HG03342 (cell line): Measurements from ENCODE around the gene NUDT16L1.

Experiments
- ATAC-seq: cut with Tn5 transposase; IDR thresholded peaks from one replicate; pipeline ENCODE4 v1.9.1; 2021; ENCODE audit warnings: mild to moderate bottlenecking, moderate library complexity; ENCODE audit not compliant: unreplicated experiment

The NUDT16L1 gene

DNA sequence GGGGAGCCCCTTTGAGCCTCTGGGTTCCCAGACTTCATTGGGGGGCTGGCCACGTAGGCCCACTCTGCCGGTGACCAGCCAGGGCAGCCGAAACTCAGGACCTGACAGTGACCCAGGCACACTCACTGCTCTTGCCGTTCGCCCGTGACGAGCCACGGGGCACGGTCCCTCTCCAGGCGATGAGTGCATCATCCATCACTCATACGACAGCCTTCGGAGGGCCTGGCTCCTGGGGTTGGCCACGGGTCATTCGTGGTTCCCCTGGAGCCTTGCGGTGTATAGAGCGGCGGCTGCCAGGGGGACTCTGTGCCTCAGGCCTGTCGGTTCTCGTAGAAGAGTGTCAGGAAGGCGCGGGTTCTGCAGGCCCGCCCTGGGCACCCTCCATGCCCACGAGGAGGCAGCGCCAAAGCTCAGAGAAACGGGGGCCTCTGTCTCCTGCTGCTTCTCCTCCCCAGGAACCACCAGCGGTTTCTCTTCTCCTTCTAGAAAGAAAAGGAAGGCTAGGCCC is 11.2 kb upstream of the NUDT16L1 start:
- no peak for ATAC-seq

DNA sequence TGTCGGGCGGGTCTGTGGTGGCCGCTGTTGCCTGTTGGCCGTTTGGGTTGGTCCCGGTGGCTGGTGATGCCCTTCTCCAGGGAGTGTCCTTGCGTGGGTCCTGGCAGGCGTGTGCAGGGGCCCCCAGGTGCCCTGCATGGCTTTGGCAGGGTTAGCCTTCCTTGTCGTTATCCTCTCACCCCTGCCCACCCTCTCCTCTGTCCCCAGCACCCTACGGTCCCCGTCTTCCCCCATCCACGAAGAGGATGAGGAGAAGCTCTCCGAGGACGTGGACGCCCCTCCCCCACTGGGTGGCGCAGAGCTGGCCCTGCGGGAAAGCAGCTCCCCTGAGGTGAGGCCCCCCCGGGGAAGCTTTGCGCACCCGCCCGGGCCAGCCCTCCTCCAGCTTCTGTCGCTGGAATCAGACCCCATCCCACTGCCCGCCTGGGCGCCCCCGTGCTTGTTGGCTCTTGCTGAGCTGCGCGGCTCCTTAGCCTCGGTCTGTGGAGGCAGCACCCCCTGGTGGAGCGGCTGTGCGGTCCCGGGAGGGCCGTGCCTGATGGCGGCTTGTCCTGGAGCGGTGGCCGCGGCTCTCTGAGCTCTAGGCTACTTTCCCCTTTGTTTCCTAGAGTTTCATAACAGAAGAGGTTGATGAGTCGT is 10.6 kb upstream of the NUDT16L1 start:
- ATAC-seq, result no peak

DNA sequence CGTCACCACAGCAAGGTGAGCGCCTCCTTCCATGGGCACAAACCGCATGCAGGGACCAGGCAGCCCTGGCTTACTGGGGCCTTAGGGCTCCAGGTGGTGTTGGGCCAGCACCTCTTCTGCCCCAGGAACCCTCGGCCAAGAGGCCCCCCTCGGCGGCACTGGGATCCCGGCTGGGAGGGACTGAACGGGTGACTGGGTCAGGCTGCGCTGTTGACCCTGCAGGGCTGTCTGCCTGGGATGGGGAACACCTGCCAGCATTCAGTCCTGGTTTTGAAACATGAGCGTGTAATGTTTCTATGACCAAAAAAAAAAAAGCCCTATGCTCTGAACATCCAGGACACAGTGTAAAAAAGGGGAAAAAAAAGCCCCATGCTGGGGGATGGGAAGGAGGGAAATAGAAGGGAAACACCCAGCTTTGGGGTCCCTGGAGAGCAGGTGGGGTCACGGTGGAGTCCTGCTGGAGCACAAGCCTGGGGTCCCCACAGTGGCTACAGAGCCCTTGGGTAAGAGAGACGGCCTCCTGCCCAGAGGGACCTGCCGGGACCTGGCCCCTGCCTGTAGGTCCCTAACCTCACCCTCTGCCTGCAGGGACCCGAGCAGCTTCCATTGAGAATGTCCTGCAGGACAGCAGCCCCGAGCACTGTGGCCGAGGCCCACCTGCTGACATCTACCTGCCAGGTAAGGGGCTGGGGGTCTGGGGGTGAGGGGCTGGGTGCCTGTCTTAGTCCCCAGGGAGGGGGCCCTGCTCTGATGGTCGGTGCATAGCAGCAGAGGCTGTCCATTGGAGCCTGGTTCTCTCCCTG is 9.9 kb upstream of the NUDT16L1 start:
- no peak for ATAC-seq

DNA sequence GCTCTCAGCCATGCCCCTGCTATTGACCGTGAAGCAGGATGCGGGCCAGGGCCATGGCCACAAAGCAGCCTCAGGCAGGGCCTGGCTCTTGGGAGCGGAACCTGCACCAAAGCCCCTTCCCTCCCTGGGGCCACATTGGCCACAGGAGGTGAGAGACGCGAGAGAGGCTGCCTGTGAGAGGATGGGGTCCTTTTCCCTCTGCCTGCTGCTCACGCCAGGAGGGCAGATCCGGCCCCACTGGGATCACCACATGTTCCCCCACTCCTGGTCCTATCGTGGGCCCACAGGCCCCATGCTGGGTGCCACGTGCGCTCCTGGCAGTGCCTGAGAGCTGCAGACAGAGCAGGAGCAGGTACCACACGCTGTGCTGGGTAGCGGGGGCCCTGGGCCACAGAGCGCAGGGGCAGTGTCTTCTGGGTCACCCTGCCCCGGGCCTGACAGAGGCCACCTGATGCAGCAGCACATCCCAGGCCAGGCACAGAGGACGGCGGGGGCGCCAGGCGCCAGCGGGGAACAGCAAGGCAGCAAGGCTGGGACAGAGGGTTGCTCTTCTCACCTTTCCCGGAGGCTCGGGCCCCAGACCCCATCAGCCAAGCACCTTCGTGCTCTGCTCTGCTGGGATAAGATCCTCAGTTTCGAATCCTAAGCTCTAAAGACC is 9.2 kb upstream of the NUDT16L1 start:
- ATAC-seq, result no peak

DNA sequence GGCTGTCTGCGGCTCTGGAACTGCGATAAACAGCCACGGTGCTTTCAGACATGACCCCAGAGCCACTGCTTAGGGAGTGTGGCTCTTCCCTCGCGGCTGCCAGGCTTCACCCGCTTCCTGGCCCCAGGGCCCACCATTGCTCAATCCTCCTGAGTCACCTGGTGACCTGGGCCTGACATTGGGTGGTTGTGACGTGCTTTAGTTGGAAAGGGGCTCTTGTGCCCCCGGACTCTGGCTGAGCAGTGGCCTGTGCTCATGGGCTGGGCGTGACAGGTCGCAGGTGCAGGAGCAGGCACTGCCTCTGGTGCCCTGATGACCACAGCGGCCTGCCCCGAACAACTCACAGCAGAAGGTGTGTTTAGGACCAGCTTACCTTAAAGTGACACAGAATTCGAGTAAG is 8.6 kb upstream of the NUDT16L1 start:
- ATAC-seq, result no peak

DNA sequence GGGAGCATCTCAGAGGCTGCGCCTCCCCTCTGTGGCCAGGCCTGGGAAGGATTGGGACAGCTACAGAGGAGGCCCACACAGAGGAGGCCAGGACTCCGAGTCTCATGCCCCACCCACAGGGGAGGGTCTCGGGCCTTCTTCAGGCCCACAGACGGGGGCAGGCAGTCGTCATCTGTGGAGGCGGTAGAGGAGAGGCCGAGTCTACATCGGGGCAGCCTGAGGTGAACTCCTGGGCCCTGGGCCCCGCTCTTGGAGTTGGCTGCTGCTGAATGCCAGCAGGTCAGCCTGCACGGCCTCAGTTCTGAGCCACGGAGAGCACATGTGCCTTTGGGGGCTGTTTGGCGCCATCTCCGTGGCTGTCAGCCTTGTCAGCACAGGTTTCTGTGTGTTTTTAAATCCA is 8.1 kb upstream of the NUDT16L1 start:
- no peak for ATAC-seq

DNA sequence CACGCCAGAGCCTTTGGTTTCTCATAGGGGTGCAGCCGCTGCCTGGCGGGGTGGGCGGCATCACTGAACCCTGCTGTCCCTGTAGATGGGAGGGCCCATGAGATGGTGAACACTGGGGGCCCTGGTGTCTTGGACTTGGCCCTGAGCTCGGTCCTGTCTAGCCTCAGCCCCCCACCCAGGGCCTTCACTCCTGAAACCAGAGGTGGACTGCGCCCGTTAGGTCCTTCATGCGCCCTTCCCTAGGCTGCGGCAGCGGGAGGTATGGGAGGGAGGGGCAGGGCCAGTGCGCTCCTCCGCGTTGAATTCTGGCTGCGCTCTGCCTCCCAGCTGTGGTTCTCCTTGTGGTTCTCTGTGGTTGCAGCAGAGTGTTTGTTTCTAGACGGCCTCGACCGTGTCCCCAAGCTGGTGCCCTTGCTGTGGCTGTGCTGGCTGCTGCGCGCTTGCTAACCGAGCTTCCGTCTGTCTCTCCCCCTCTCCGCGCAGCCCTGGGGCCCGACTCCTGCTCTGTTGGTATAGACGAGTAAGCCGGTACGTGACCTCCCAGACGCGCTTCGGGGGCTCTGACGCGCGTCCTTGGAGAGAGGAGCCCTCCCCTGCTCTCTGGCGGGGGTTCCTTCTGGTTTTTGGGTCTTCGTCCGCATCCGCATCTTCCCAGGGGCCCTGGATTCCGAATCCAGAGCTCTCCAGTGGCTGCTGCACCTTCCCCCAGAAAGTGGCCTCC is 7.4 kb upstream of the NUDT16L1 start:
- no peak for ATAC-seq

DNA sequence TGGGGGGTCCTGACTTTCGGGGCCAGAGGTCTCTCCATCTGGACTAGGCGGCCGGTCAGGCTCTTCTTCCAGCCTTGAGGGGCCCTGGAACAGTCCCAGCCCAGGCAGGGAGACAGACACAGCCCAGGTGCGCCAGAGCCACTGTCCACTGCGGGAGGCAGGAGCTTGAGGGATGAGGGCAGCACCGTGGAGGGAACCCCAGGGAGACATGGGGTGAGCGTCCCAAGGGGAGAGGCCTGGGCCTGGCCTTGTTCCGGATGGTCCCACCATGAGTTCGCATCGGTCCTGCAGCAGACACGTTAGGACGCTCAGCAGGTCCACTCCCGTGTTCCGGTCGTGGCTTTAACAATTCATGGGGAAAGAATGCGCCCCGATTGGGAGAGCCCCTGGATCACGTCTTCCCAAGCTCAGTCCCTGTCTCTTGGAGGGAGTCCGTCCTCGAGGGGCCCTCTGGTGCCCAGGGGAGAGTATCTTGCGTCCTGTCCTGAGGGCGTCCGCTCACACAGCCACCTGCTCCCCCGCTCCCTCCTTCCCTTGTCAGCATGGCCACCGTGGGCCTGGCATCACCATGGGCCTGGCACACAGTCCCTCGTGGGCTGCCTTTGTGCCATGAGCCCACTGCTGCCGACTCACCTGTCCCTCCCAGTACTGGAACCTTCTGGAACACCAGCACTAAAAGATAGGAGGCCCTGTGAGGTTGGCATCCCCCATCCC is 6.7 kb upstream of the NUDT16L1 start:
- no peak for ATAC-seq

DNA sequence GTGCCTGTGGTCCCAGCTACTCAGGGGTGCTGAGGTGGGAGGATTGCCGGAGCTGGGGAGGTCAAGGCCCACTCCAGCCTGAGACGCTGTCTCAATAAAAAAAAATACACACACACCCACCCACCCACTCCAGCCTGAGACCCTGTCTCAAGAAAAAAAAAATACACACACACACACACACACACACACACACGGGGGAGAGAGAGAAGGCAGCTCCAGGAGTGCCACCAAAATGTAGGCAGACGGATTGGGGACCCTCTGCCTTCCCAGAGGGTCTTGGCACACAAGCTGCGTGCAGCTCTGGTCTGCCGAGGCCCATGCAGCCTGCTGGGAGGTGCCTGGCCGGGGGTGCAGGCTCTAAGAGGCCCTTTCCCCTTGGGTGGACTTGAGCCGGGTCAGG is 5.9 kb upstream of the NUDT16L1 start:
- ATAC-seq, result no peak

DNA sequence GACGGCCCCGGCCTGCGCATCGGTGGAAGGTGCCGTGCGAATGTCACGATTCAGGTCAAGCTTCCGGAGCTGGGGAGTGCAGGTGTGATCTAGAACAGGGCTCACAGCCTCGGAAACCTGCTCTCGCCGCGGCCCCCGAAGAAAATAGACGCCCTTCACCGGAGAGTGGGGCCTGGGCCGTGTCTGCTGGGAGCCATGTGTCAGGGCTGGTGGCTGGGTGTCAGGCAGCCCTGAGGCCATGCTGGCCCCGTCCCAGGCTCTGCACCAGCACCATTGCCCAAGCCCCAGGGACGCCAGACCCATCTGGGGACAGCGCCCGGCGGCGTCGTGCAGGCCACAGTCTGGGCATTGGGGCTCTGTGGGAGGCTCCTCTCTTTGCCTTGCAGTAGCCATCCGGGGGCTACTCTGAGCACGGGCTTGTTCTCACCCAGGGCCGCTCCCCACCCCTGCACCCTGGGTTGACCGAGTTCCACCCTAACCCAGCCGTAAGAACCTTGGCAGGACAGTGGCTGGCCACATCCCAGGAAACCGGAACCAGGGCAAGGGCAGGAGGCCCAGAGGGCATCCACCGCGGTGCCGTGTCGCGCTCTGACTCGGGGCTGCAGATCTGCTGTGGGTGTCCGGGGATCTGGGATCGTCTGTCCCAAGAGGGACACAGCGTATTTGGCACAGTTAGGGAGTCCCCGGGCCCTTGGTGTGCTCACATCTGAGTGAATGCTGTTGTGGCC is 5.3 kb upstream of the NUDT16L1 start:
- no peak for ATAC-seq

DNA sequence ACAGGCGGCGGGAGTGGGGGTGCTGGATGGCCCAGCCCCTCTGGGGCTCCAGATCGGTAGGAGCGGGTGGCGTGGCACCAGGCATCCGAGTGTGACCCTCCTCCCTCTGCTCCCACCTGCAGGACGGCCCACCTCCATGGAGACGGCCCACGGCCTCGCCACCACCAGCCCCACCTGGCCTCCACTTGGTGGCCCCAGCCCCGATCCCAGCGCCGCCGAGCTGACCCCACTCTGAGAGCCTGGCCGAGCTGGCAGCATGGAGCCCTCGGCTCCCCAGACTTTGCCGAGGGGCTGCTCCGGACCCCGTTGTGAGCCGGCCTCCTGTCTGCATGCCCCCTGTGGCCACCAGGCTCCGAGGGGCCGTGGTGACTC is 4.7 kb upstream of the NUDT16L1 start:
- ATAC-seq, result no peak

DNA sequence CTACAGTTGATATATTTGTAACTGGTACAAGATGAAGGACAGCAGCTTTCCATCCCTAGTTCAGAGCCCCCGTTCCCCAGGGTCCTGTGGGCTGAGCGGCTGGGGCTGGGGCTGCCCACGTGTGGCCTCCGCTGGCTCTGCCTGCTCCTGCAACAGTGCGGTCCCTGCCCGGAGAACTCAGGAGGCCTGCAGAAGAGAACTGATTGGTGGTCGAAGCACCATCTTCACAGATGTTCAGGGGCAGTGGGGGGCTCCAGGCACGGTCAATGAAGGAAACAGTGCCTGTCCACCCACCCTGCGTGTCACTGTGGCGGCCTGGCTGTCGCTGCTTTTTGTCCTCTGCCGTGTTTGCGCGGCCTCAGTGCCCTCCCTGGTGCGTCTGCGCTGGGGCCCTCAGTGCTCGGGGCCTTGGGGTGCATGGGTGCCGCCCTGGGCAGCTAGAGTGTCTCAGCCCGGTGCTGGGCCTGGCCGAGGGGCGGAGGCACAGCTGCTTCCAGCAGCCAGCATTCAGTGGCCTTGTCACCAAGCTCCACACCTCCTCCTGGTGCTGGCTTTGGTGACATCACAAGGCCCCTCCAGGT is 4.2 kb upstream of the NUDT16L1 start:
- no peak for ATAC-seq

DNA sequence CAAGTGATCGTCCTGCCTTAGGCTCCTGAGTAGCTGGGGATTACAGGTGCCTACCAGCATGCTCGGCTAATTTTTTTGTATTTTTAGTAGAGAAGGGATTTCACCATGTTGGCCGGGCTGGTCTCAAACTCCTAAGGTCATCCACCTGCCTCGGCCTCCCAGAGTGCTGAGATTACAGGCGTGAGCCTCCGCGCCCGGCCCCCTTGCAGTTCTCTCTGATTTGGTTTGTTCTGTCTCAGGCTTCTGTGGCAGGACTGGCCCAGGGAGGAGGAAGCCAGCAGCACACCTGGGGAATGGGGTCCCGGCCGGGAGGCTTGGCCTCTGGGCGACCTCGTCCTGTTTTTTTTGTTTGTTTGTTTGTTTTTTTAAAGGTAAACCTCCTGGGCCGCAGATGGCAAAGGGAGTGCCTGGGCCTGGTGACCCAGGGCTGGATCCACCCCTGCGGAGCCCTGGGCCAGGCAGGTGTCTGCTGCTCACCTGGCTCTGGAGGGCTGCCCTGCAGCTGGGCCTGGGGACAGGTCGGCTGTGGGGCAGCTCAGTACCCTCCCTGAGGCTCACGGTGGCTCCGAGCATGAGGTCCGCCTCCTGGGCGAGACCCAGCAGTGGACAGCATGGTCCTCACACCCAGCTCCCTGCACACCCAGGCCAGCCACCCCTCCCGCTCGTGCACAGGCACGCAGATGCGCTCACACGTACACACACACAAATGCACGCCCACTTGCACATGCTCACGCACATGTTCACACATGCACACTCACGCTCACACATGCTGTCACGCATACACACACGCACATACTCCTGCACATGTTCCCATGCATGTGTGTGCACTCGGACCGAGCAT is 3.3 kb upstream of the NUDT16L1 start:
- no peak for ATAC-seq

DNA sequence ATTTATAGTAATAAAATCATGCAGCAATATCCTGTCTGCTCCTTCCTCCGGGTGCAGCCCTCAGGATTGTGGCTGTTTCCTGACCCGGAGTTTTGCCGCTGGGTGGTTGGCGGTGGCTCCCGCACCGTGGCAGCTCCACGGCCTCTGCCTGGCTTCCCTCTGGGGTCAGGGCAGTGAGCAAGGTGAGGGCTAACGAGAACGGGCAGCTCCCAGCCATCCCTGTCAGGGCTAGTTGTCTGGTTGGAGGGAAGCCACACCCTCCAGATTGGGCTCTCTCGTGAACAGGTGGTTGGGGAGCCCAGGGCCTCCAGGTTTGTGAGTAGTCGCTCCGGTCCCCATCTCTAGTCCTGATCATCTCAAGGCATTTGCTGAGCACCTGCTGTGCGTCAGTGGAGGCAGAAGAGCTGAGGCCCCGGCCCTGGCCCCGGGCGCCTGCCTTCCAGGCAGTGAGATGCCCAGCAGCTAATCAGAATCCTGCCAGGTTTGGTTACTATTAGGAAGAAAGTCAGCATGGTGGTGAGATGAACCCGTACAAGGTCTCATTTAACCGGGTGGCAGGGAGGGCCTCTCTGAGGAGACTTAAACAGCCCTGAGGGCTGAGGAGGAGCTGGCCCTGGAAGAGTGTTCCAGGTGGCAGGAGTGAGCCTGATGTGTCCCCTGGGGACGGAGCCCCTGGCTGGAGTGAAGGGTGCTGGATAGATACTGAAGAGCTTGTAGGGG is 2.3 kb upstream of the NUDT16L1 start:
- ATAC-seq, result no peak

DNA sequence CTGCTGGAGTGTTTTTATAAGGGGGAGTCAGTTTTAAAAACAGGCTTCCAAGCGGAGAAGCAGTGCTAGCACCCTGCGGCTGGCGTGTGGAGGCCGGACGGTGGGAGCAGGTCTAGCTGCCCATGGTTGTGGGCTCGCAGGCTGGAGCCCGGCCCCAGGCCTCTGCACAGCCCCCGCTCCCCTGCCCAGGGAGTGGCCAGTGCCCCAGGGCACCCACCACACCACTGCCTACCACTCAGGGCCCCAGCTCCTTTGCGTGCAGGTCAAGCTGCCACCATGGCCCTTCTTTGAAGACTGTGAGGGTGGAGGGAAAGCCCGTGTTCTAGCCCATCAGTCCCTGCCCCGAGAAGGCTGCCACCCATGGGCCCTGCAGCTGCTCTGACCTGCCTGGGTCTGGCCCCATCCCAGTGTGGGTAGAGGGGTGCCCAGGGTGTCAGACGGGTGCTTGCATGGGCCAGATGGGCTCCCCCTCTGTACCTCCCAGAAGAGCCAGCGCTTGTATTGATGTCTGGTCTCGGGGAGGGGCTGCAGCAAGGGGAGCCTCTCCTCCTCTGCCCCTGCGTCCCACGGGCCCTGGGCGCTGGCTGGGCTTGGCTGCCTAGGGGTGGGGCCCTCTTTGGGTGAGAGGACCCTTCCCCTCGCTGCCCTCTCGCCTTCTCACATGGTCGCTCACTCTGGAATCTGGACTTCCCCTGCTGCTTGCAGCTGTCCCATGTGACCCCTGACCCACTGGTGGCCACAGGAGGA is 1.5 kb upstream of the NUDT16L1 start:
- no peak for ATAC-seq

DNA sequence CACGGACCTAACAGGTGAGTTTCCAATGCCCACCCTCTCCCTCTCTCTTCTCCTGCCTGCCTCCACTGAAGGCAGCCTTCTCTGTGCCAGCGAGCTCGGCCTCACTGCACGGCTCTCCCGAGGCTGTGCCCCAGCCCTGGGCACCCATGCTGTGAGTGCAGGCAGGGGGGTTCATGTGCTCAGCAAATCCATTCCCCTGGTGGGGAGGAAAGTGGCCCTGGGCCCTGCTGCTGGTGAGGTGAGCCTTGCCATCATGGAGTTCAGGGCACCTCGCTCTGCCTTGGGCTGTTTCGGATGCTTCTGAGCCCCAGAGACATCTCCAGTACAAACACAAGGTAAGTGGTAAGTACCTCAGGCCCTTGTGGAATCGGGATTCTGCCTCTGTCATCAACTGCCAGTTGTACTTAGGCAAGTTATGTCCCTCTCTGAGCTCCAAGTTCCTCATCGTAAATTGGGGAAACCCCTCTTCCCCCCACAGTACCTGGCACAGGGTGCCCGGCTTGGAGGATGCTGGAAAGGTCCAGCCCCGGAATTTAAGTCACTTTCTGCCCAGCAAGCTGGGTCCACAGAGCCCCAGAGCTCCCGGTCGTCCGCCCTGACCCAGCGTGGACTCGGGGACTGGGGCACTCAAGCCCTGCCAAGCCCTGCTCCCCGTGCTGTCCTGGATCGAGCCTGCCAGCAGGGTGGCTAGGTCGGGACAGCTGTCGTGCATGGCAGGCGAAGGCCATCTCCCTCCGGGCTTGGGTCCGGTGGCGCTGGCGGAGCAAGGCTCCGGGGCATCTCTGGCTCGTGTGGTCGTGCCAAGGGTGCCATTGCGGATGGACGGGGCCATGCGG is 684 bp upstream of the NUDT16L1 start:
- ATAC-seq, result peak; percentile 22
